OCI-LY1 (cell line): ENCODE data around the gene PLCB4.

Experiments used
- EZH2 ChIP-seq: fragments of 200-600 bp; sonication (generic), shearing (Covaris generic); IDR thresholded peaks from 2 replicates; pipeline ENCODE4 v1.8.0; 2017; ENCODE audit warnings: borderline replicate concordance, mixed run types, mild to moderate bottlenecking, antibody characterized with exemption, low read length, moderate library complexity, mixed read lengths
- TF ChIP-seq, protein P1 (sequence below): fragments of 200-600 bp; sonication (generic), shearing (Covaris generic); IDR thresholded peaks from 2 replicates; pipeline ENCODE4 v1.5.1; 2017; ENCODE audit warnings: mild to moderate bottlenecking, antibody characterized with exemption, low read length, moderate library complexity, mixed read lengths

DNA sequence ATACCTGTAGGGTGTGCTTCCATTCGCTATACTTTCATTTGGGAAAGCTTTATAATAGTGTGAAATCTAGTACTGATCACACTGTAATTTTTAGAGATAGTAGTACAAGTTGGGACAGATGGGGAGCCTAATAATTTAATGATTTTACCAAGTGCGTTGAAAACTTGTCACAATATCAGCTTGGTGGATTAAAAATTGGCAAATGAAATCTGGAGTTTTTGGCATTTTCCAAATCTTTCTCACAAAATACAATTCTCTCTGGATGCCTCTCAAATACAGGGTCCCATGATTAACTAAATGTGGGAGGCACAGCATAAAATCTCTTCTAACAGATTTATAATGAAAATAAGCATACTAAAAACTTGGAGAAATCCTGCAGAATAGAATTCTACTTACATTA is 96.4 kb downstream of the PLCB4 start:
- TF ChIP-seq, protein P1, sequence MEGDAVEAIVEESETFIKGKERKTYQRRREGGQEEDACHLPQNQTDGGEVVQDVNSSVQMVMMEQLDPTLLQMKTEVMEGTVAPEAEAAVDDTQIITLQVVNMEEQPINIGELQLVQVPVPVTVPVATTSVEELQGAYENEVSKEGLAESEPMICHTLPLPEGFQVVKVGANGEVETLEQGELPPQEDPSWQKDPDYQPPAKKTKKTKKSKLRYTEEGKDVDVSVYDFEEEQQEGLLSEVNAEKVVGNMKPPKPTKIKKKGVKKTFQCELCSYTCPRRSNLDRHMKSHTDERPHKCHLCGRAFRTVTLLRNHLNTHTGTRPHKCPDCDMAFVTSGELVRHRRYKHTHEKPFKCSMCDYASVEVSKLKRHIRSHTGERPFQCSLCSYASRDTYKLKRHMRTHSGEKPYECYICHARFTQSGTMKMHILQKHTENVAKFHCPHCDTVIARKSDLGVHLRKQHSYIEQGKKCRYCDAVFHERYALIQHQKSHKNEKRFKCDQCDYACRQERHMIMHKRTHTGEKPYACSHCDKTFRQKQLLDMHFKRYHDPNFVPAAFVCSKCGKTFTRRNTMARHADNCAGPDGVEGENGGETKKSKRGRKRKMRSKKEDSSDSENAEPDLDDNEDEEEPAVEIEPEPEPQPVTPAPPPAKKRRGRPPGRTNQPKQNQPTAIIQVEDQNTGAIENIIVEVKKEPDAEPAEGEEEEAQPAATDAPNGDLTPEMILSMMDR: no peak
- TF ChIP-seq EZH2: no peak
